CD14-positive monocyte (primary cell): Measurements from ENCODE around the gene OLFML2B. TPM values are rescaled to one million over a fixed set of nuclear protein-coding genes. Genes with fewer than 3 reads are reported as not detected.

Experiments
- DNase-seq, 3 donors: peaks; one replicate each; pipeline ENCODE4 v3.0.0-alpha.2; 2011 to 2022
- H2AFZ ChIP-seq: 2 replicates; pipeline ENCODE4 v1.6.0; 2012; ENCODE audit warnings: mild to moderate bottlenecking, low read depth, low read length, inconsistent platforms; ENCODE audit not compliant: insufficient read depth, poor library complexity, severe bottlenecking
- H3K27ac ChIP-seq, 2 donors: 1 replicate in 1 of 2; 2 replicates in 1 of 2; pipeline ENCODE4 v1.5.1; 2012 to 2013; ENCODE audit warnings: low read length in 2 of 2, control low read depth in 1 of 2, inconsistent platforms in 1 of 2, low read depth in 1 of 2, mild to moderate bottlenecking in 1 of 2
- H3K27me3 ChIP-seq, 2 donors: one replicate each; pipeline versions ENCODE4 v1.6.0 to v1.6.1; 2011 to 2013; ENCODE audit warnings: low read length in 2 of 2; ENCODE audit not compliant: control insufficient read depth in 2 of 2, insufficient read depth in 2 of 2
- H3K36me3 ChIP-seq, 2 donors: replicated peaks in 1 of 2; 1 replicate in 1 of 2; 2 replicates in 1 of 2; pipeline versions ENCODE4 v1.5.1 to v1.6.1; 2012 to 2013; ENCODE audit warnings: low read length in 2 of 2, control low read depth in 1 of 2, inconsistent platforms in 1 of 2, mild to moderate bottlenecking in 1 of 2; ENCODE audit not compliant: insufficient read depth in 2 of 2, control insufficient read depth in 1 of 2
- H3K4me1 ChIP-seq, 2 donors: 1 replicate in 1 of 2; 2 replicates in 1 of 2; pipeline versions ENCODE4 v1.5.1 to v1.6.1; 2012 to 2013; ENCODE audit warnings: low read length in 2 of 2, control low read depth in 1 of 2, inconsistent platforms in 1 of 2, mild to moderate bottlenecking in 1 of 2, moderate library complexity in 1 of 2; ENCODE audit not compliant: insufficient read depth in 2 of 2, control insufficient read depth in 1 of 2
- H3K4me2 ChIP-seq: replicated peaks from 2 replicates; pipeline ENCODE3; 2012; ENCODE audit warnings: low read length, moderate library complexity, mild to moderate bottlenecking; ENCODE audit not compliant: poor library complexity, severe bottlenecking; ENCODE audit errors: extremely low read depth
- H3K4me3 ChIP-seq, 3 experiments: fragments of 200-600 bp in 1 of 3; sonication (generic) in 1 of 3; replicated peaks in 1 of 3; 1 replicate in 2 of 3; 2 replicates in 1 of 3; pipeline ENCODE4 v1.5.1; 2011 to 2013; ENCODE audit warnings: low read length in 3 of 3, mild to moderate bottlenecking in 3 of 3, control low read depth in 2 of 3, low read depth in 2 of 3, inconsistent platforms in 1 of 3, moderate library complexity in 1 of 3
- H3K79me2 ChIP-seq: 2 replicates; pipeline ENCODE4 v1.6.0; 2012; ENCODE audit warnings: mild to moderate bottlenecking, control low read depth, inconsistent platforms, low read length, moderate library complexity; ENCODE audit not compliant: insufficient read depth
- H3K9ac ChIP-seq: 2 replicates; pipeline ENCODE4 v1.6.0; 2017; ENCODE audit warnings: low read length, mild to moderate bottlenecking; ENCODE audit not compliant: insufficient read depth, poor library complexity, severe bottlenecking
- H3K9me3 ChIP-seq, 2 donors: replicated peaks in 1 of 2; 1 replicate in 1 of 2; 2 replicates in 1 of 2; pipeline versions ENCODE4 v1.5.1 to v1.6.1; 2012 to 2013; ENCODE audit warnings: low read length in 2 of 2, control low read depth in 1 of 2; ENCODE audit not compliant: control insufficient read depth in 1 of 2, insufficient read depth in 1 of 2
- H4K20me1 ChIP-seq: 2 replicates; pipeline ENCODE4 v1.6.0; 2012; ENCODE audit warnings: mild to moderate bottlenecking, low read length, control low read depth, moderate library complexity; ENCODE audit not compliant: insufficient read depth
- H3K27ac Mint-ChIP-seq, 7 donors: one replicate each; pipeline ENCODE4 v1.8.0; 2020; ENCODE audit warnings: mild to moderate bottlenecking in 7 of 7, mixed read lengths in 7 of 7, moderate library complexity in 6 of 7, inconsistent platforms in 2 of 7
- H3K27me3 Mint-ChIP-seq, 3 donors: one replicate each; pipeline ENCODE4 v1.8.0; 2021 to 2022; ENCODE audit warnings: low read depth in 3 of 3, mild to moderate bottlenecking in 3 of 3, mixed read lengths in 3 of 3, moderate library complexity in 3 of 3, inconsistent platforms in 1 of 3
- H3K36me3 Mint-ChIP-seq, 2 donors: one replicate each; pipeline ENCODE4 v1.8.0; 2020; ENCODE audit warnings: mixed read lengths in 2 of 2, inconsistent platforms in 1 of 2, mild to moderate bottlenecking in 1 of 2
- H3K4me1 Mint-ChIP-seq: one replicate; pipeline ENCODE4 v1.8.0; 2020; ENCODE audit warnings: mild to moderate bottlenecking, mixed read lengths
- H3K4me3 Mint-ChIP-seq, 2 donors: one replicate each; pipeline ENCODE4 v1.8.0; 2020; ENCODE audit warnings: mild to moderate bottlenecking in 2 of 2, mixed read lengths in 2 of 2, moderate library complexity in 1 of 2
- H3K9me3 Mint-ChIP-seq, 7 donors: one replicate each; pipeline ENCODE4 v1.8.0; 2020 to 2022; ENCODE audit warnings: mixed read lengths in 7 of 7, mild to moderate bottlenecking in 6 of 7, moderate library complexity in 6 of 7, inconsistent platforms in 2 of 7
- CTCF ChIP-seq: fragments of 200-600 bp; IDR thresholded peaks from one replicate; pipeline ENCODE4 v1.8.0; 2022; ENCODE audit warnings: antibody characterized with exemption, mild to moderate bottlenecking
- WGBS: methylation state at CpG from one replicate; pipeline ENCODE4 v1.1.5; 2013; ENCODE audit warnings: missing lambda C conversion rate; ENCODE audit not compliant: insufficient coverage; 5-methylcytosine and 5-hydroxymethylcytosine counted together
- intact Hi-C, 2 donors: fragments of 100-400 bp; cut with micrococcal nuclease; formaldehyde crosslinking; loops; one replicate each; pipeline versions ENCODE4 v1.15.0 to v1.15.1; 2023
- polyA plus RNA-seq, 3 donors: library from polyadenylated mRNA; depleted of rRNA in 1 of 3; unstranded in 2 of 3; stranded (reverse) in 1 of 3; fragments of 300-500 nt in 2 of 3; fragments of >200 nt in 1 of 3; fragmentation: Illumina TruSeq in 2 of 3; gene quantifications; 1 replicate in 2 of 3; 2 replicates in 1 of 3; pipeline ENCODE4 v1.2.3, GENCODE V29; 2012 to 2021

OLFML2B gene
- polyA plus RNA-seq, 3 donors = 0.66 to 1.4 (median 0.95) TPM

- Histone ChIP-seq H3K9ac (no peak overlapping the region), H3K9me3 (peaks cover 0 to 7% of the 10 kb centered on the region in 2 donors), H3K27ac (no peak overlapping the region), H3K4me3 (no peak overlapping the region), H4K20me1 (no peaks in the 10 kb centered on the region), H3K4me2 (no peak overlapping the region), H3K27me3 (no peaks in the 10 kb centered on the region), H3K4me1 (peaks cover 12 to 17% of the 10 kb centered on the region in 2 donors), H3K36me3 (no peaks in the 10 kb centered on the region), H3K79me2 (no peaks in the 10 kb centered on the region), H2AFZ (no peak overlapping the region)
- H3K36me3 Mint-ChIP-seq = peaks cover 0 to 4% of the 10 kb centered on the region in 2 donors
- no CpG with 5 or more reads among the region's 1 CpG for WGBS
- peaks cover 0 to 2% (median 0%) of the 10 kb centered on the region in 3 donors for H3K27me3 Mint-ChIP-seq
- H3K4me1 Mint-ChIP-seq = no peaks in the 10 kb centered on the region
- intact Hi-C loops = no loop called here
- H3K27ac Mint-ChIP-seq = no peak overlapping the region
- no peak overlapping the region for H3K4me3 Mint-ChIP-seq
- no peak for TF ChIP-seq CTCF
- DNase-seq = no peak
- peaks cover 0 to 5% (median 3%) of the 10 kb centered on the region in 7 donors for H3K9me3 Mint-ChIP-seq
These were observed 26.5 kb downstream of the OLFML2B start for GRCh38 chr1:161997152-161997551.

- no peak overlapping the region for H3K4me3 Mint-ChIP-seq
- peaks cover 0 to 7% (median 4%) of the 10 kb centered on the region in 7 donors for H3K9me3 Mint-ChIP-seq
- H3K27ac Mint-ChIP-seq = no peak overlapping the region
- H2AFZ ChIP-seq = no peak overlapping the region
- no peak overlapping the region for H3K4me3 ChIP-seq
- H3K4me1 ChIP-seq = peaks cover 21 to 27% of the 10 kb centered on the region in 2 donors
- intact Hi-C loops = no loop called here
- peaks cover 0 to 5% of the 10 kb centered on the region in 2 donors for H3K9me3 ChIP-seq
- no peaks in the 10 kb centered on the region for H4K20me1 ChIP-seq
- 94% methylated on average over 7 of the region's 9 CpGs for WGBS
- no peaks in the 10 kb centered on the region for H3K27me3 ChIP-seq
- TF ChIP-seq CTCF = no peak
- H3K4me1 Mint-ChIP-seq = peaks cover 18% of the 10 kb centered on the region
- peaks cover 0 to 4% of the 10 kb centered on the region in 2 donors for H3K36me3 Mint-ChIP-seq
- no peaks in the 10 kb centered on the region for H3K79me2 ChIP-seq
- H3K27me3 Mint-ChIP-seq = peaks cover 0 to 2% (median 0%) of the 10 kb centered on the region in 3 donors
- no peak overlapping the region for H3K27ac ChIP-seq
- H3K36me3 ChIP-seq = no peaks in the 10 kb centered on the region
- H3K4me2 ChIP-seq = no peak overlapping the region
- no peak for DNase-seq
- no peak overlapping the region for H3K9ac ChIP-seq
These were observed 29.4 kb downstream of the OLFML2B start for GRCh38 chr1:161994175-161994668.
